ENCODE results near the gene PTPN14.

PTPN14 gene

GRCh38 chr1:214386747-214387146, 164.7 kb downstream of the PTPN14 start:
- DNase-seq = no peak

DNA sequence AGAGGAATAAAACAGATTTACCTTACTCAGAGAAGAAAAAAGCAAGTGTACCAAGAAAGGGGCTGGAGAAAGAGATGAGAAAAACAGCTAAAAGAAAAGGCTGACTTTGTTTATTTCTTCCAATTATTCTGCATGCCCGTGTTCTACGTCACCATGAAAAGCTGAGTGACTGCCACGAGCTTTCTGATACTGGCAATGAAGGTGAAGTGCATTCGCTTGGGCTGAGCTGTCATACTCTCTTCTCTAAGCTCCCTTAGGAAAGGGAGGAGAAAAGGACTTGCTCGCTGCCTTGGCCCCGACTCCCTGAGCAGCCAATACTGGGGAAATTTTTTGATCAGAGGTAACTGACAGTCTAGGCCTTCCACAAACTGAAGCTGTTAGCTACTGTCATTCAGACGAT, 165.1 kb downstream of the PTPN14 start:
- DNase-seq = no peak

DNA sequence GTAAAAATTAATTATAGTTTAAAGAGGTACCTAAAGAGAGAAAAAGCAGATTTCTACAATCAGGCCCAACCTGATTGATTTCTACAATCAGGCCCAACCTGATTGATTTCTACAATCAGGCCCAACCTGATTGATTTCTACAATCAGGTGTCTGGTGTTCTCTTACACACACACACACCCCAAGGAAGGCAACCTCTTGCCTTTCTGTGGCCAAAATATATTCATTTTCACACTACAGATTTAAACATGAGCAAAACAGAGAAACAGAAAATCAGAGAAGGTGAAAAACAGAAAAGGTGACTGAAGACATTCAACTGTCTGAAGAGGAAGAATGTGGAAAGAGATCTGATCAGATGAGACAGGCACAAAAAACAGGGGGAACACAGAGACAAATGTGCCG, 166.0 kb downstream of the PTPN14 start:
- no peak for DNase-seq

- no peak for DNase-seq
Observed at GRCh38 chr1:214384373-214385079, 166.9 kb downstream of the PTPN14 start.

DNA sequence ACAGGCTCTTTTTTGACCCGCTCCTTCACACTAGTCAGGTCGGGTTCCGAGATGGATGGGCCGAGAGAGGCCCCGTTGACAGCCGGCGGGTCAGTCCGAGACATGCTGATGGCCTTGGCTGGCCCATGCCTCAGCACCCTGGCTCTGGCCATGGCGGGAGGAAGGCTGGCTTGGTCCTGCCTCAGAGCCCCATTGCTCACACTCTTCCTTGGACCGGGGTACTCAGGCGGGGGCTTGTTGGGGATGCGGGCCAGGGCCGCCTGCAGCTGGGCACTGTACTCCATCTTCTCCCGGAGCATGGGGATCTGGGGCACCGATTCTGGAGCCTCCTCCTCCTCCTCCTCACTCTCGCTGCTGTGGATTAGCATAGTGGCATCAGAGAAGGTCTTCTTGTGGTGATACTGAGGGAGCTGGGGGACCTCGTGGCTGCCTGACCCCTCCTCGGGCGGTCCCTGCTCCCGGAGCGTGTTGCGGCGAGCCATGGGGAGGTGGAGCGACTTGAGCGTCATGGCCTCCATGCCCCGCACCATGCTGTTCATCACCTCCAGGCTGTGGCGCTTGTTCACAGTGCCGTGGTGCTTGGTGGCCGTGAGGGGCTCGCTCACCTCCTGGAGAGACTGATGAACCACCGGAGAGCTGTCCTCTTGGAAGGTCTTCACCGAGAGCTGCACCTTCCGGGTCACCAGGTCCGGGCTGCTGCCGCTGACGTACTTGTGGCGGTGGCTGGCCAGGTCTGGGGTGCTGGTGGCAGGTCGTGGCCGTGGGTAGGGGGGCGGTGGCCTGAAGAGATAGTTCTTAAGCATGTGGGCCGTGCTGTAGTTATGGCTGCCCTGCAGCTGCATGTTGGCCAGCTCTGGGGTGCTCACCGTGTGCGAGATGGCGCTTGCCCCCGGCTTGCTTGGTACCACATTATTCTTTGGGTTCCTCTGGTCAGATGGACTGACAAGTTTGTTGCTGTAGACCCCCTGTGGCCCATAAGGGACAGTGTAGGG, 167.7 kb downstream of the PTPN14 start:
- DNase-seq = no peak

DNA sequence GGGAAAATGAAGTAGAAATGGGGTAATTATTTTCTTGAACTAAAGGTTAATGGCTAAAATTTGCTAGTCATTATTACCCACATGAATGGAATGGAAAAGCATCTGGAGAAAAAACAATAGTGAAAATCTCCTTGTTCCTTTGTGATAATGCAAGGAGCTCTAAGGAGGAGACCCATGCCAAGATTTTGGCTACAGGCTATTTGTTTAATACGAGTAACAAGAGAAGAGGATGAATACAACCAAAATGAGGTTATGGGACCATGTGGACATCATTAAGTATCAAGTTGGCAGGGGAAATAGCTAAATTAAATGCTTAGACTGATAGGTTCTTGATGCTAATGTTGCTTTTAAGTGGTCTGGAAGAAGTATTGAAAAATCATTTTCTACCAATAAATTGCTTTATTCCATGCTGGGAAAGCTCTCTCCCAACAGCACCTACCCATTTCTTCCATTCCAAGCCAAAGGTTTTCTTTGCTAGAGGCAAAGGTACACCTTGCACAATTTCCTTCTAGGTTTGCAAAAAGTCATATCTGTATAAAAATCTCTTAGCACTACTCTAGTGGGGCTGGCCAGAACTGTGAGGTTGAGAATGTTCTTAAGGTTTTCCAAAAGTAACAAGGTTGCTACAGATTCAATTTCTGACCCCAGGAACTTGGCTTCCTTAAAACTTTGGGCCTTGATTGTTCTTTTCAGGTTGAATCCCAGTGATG, 170.3 kb downstream of the PTPN14 start:
- DNase-seq = no peak

GRCh38 chr1:214380396-214380795, 171.0 kb downstream of the PTPN14 start:
- no peak for DNase-seq

- DNase-seq = no peak
Observed at GRCh38 chr1:214379236-214379970, 172.0 kb downstream of the PTPN14 start.

DNA sequence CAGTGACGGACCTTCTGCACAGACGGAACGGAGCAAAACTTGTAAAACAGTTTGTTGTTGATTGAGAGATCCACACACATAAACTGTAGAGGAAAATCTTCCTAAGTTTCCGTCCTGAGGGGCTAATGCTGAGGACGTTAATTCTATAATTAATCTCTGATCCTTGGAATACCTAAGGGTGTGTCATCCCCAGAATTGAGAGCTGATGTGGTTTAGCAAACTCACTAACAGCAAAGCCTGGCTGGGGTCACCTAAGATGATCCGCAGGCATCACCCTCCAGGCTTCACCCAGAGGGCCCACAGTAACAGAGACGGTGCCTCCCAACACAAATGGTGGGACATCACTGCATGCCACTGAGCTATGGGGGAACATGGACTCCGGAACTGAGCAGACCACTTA, 172.9 kb downstream of the PTPN14 start:
- no peak for DNase-seq

- no peak for DNase-seq
Observed at GRCh38 chr1:214377886-214378285, 173.5 kb downstream of the PTPN14 start.

GRCh38 chr1:214377485-214377884, 173.9 kb downstream of the PTPN14 start:
- no peak for DNase-seq

DNA sequence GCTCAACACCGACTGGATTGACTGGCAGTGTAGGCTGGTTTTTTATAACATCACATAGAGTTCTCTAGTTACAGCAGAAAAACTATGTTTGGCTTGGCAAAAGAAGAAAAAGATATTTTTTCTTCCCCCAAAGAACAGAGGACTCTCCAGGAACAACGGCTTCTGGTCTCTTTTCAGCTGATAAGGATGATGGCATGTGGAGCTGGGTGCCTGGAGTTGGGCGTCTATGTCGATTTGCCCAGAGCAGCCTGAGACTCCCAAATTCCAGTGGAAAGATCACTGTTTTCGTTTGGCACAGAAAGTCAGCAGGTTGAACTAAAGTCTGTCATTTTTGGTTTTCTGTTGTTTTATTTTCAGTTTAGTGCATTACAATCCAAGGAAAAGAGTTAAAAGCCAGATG, 179.3 kb downstream of the PTPN14 start:
- no peak for DNase-seq

DNA sequence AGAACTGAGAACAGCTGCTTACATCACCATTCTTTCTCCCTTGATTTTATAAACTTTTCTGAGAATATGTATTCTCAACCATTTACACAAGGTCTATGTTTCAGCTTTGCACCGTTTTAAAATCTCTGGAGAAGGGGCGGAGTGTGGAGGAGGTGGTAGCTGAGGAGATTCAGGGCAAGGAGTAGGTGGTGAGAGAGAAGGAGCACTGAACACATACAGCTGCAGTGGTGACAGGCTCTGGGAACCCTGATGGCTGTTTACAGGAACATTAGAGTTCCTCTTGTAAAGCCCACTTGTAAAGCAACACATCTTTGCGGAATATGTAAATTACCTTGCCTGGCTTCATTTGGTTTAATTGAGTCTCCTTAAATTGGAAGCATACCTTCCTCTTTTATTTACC, 180.8 kb downstream of the PTPN14 start:
- DNase-seq = no peak

DNA sequence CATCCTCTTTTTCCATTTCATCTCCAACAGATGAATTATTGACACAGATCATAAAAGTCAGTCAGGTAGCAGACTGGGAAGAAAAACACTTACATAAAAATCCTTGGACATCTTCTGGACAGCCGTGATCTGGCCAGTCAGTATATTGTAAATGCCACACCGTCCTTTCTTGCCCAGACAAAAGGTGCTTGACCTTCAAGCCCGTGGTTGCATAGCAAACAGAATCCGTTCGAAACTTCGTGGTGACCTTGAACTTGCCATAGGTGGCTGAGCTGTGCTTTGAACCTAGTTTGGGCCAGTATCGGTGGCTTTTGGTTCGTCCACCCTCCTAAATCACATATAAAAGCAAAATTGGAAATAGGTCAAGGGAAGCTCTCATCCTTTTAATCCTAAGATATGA, 182.0 kb downstream of the PTPN14 start:
- DNase-seq = no peak

DNA sequence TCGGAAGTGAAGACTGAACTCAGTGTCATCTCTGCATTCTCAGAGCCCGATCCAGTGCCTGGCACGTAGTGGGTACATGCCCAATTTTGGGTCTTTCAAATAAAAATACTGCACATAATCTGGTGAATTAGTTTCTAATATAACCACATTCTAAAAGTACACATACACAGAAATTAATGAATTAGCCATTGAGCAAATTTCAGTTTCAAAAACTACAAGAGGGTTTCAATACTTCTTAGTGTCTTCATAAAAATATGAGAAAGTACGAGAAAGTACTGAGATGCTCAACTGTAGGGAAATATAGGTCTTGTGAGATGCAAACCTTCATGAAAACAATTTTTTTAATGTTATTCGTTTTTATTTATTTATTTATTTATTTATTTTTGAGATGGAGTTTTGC, 183.6 kb downstream of the PTPN14 start:
- no peak for DNase-seq

DNA sequence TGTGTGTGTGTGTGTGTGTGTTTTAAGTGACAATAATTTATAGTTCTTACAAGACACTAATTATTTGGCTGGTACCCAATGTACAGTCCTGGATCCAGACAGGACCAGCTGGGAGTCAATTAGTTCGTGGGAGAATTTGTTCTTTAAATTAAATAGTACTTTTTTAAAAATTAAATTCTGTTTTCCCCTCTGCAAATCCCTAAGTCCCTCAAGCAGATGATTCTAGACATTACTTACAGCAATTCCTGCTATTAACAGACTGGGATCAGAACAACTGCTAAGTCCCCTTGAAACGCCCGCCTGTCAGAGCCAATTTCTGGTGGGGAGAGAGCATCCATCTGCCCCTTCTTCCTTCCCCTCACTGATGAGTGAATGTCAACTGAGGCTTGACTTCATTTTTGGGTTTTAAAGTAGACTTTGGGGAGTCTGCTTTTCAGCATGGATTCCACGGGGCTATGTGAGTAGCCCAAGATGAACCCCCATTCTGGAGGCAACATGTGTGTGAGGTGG, 186.6 kb downstream of the PTPN14 start:
- no peak for DNase-seq

DNA sequence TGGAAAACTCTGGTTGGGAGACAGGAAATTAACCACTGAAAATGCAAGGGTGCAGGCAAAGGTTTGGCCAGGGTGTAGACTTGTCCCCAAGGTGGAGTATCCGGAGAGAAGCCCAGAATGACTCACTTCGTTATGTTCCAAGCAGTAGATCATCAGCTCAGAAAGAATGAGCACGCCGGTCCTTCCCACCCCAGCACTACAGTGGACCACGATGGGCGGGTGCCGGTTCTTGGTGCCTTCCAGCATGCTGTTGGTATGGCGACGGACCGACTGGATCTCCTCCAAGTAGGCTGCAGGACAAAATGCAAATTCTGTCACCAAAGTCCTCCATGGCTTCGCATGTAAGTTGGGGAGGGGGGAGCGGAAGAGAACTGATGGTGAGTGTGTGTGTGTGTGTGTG, 187.0 kb downstream of the PTPN14 start:
- no peak for DNase-seq

GRCh38 chr1:214363386-214363785, 188.0 kb downstream of the PTPN14 start:
- no peak for DNase-seq

- DNase-seq = no peak
Observed at GRCh38 chr1:214362188-214362882, 189.1 kb downstream of the PTPN14 start.

DNA sequence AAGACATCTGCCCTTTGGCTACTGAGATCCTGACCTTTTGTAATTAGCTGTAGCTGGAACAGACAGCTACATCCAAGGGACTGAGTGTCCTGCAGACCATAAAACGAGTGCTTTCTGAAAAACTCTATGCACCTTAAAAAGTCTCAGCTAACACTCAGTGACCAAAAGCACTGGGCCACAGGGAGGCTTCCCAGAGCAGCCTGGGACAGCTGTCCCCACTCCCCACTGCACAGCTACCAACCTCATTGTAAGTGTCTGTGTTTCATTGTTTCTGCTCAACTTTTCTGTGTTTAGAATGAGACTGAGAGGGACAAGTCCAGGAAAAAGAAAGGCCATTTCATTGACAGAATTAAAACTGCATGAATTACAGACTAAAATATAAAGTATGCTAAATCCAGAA, 189.8 kb downstream of the PTPN14 start:
- no peak for DNase-seq

DNA sequence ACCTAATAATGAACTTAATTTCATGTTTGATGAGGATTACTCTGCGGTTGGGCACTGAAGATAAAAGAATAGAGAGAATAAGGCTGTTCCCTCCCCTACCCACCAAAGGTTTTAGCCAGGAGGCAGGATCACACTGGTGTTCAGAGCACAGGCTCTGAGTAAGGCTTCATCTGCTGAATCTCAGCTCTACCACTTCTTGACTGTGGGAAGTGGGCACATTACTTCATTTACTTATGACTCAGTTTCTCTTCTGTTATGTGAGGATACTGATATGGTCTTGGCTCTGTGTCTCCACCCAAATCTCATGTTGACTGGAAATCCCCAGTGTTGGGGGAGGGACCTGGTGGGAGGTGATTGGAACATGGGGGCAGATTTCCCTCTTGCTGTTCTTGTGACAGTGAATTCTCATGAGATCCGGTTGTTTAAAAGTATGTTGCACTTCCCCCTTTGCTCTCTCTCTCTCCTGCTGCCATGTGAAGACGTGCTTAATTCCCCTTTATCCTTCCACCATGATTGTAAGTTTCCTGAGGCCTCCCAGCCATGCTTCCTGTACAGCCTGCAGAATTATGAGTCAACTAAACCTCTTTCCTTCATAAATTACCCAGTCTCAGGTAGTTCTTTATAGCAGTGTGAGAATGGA, 190.8 kb downstream of the PTPN14 start:
- DNase-seq = no peak
